Vagina (tissue), 2 donors: ENCODE data around the gene INHBC. TPM values are rescaled to one million over a fixed set of nuclear protein-coding genes. Genes with fewer than 3 reads are reported as not detected.

Experiments
- DNase-seq, 2 donors: peaks; one replicate each; pipeline ENCODE4 v3.0.0-alpha.2; 2017; ENCODE audit errors: extremely low spot score in 2 of 2
- H3K27ac ChIP-seq: fragments of 200-600 bp; sonication (generic); one replicate; pipeline ENCODE4 v1.5.1; 2019
- H3K27me3 ChIP-seq: fragments of 200-600 bp; sonication (generic); one replicate; pipeline ENCODE4 v1.5.1; 2019
- H3K36me3 ChIP-seq, 2 donors: fragments of 200-600 bp; sonication (generic); one replicate each; pipeline ENCODE4 v1.5.1; 2017 to 2019
- H3K4me1 ChIP-seq: fragments of 200-600 bp; sonication (generic); one replicate; pipeline ENCODE4 v1.5.1; 2019
- H3K4me3 ChIP-seq, 2 donors: fragments of 200-600 bp; sonication (generic); 1 replicate in 1 of 2; 2 replicates in 1 of 2; pipeline ENCODE4 v1.5.1; 2016 to 2019
- H3K9me3 ChIP-seq: fragments of 200-600 bp; sonication (generic); one replicate; pipeline ENCODE4 v1.5.1; 2019
- POLR2A ChIP-seq, 2 donors: fragments of 450-650 bp; IDR thresholded peaks; one replicate each; pipeline ENCODE4 v1.6.1; 2017; ENCODE audit warnings: antibody characterized with exemption in 2 of 2, mild to moderate bottlenecking in 2 of 2, moderate library complexity in 2 of 2
- POLR2AphosphoS5 ChIP-seq, 2 donors: sonication (generic); formaldehyde crosslinking; IDR thresholded peaks; one replicate each; pipeline ENCODE4 v1.9.0; 2017; ENCODE audit warnings: antibody characterized with exemption in 2 of 2, mild to moderate bottlenecking in 2 of 2, low read depth in 1 of 2; ENCODE audit not compliant: insufficient read depth in 1 of 2
- intact Hi-C: fragments of 100-400 bp; cut with DNase I; formaldehyde crosslinking; loops from one replicate; pipeline ENCODE4 v1.15.1; 2023
- total RNA-seq: library from RNA; depleted of rRNA; stranded (reverse); fragments of >200 nt; gene quantifications from one replicate; pipeline ENCODE4 v1.2.3, GENCODE V29; 2016
- TF ChIP-seq, protein P1 (sequence below), 3 experiments: fragments of 450-650 bp in 2 of 3; fragments of 200-600 bp in 1 of 3; sonication (generic) in 1 of 3; IDR thresholded peaks; one replicate each; pipeline ENCODE4 v1.5.1; 2017 to 2019; ENCODE audit warnings: antibody characterized with exemption in 3 of 3, mild to moderate bottlenecking in 2 of 3, moderate library complexity in 2 of 3

Gene INHBC
- total RNA-seq, 1 donor from 2014 or later: not detected

DNA sequence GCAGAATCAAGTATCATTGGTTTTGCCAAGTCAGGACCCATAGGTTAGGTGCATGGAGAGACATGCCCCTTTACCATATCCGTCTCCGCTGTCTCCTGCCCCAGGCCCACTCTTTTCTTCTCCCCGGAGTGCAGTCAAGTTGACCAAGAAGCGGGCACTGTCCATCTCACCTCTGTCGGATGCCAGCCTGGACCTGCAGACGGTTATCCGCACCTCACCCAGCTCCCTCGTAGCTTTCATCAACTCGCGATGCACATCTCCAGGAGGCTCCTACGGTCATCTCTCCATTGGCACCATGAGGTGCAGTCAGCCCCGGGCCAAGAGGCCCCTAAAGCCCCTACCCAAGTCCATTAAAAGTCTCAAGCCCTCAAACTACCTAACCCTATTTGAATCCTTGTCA, 30.0 kb downstream of the INHBC start:
- intact Hi-C loops: no loop called here
- Histone ChIP-seq H3K9me3 (no peaks in the 10 kb centered on the region), H3K27me3 (no peaks in the 10 kb centered on the region), H3K27ac (no peak overlapping the region), H3K4me3 (no peak overlapping the region), H3K4me1 (peaks cover 31% of the 10 kb centered on the region), H3K36me3 (no peaks in the 10 kb centered on the region)
- TF ChIP-seq POLR2A (IDR thresholded peaks at IDR 0.05): no peak
- TF ChIP-seq, protein P1, sequence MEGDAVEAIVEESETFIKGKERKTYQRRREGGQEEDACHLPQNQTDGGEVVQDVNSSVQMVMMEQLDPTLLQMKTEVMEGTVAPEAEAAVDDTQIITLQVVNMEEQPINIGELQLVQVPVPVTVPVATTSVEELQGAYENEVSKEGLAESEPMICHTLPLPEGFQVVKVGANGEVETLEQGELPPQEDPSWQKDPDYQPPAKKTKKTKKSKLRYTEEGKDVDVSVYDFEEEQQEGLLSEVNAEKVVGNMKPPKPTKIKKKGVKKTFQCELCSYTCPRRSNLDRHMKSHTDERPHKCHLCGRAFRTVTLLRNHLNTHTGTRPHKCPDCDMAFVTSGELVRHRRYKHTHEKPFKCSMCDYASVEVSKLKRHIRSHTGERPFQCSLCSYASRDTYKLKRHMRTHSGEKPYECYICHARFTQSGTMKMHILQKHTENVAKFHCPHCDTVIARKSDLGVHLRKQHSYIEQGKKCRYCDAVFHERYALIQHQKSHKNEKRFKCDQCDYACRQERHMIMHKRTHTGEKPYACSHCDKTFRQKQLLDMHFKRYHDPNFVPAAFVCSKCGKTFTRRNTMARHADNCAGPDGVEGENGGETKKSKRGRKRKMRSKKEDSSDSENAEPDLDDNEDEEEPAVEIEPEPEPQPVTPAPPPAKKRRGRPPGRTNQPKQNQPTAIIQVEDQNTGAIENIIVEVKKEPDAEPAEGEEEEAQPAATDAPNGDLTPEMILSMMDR (IDR thresholded peaks at IDR 0.05): no peak
- no peak for TF ChIP-seq POLR2AphosphoS5 (IDR thresholded peaks at IDR 0.05; ENCODE audit: insufficient read depth in 1 of 2, low read depth in 1 of 2)
- no peak for DNase-seq

DNA sequence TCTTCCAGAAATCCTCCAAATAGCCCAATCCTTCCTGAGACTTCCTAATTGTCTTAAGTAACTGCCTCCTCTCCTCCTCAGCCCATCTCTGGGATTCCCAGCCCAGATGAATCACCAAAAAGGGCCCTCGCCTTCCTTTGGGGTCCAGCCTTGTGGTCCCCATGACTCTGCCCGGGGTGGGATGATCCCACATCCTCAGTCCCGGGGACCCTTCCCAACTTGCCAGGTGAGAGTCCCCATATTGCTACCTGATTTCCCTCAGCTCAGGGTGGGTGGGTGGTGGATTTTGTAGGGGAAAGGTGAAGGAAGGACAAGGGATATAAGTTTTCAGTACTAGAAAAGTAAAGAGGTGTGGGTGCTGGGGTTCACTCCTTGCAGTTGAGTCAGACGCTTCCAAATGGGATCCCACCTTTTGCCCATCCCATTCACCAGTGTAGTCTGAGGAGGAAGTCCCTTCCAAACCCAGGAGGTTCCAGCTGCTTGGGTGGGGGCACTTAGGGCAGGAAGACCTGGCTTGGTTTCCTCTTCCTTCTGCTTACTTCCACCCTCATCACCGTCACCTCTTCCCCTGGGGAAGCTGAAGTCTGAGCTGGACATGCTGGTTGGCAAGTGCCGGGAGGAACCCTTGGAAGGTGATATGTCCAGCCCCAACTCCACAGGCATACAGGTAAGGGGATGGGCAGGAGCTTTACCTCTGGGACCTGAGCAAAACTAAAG, 30.6 kb downstream of the INHBC start:
- DNase-seq: no peak
- H3K4me3 ChIP-seq: no peak overlapping the region
- intact Hi-C loops: no loop called here
- H3K27me3 ChIP-seq: no peaks in the 10 kb centered on the region
- TF ChIP-seq POLR2AphosphoS5 (IDR thresholded peaks at IDR 0.05; ENCODE audit: insufficient read depth in 1 of 2, low read depth in 1 of 2): no peak
- TF ChIP-seq POLR2A (IDR thresholded peaks at IDR 0.05): no peak
- TF ChIP-seq, protein P1 (IDR thresholded peaks at IDR 0.05): no peak
- peaks cover 28% of the 10 kb centered on the region for H3K4me1 ChIP-seq
- no peaks in the 10 kb centered on the region for H3K9me3 ChIP-seq
- H3K27ac ChIP-seq: no peak overlapping the region
- no peaks in the 10 kb centered on the region for H3K36me3 ChIP-seq

DNA sequence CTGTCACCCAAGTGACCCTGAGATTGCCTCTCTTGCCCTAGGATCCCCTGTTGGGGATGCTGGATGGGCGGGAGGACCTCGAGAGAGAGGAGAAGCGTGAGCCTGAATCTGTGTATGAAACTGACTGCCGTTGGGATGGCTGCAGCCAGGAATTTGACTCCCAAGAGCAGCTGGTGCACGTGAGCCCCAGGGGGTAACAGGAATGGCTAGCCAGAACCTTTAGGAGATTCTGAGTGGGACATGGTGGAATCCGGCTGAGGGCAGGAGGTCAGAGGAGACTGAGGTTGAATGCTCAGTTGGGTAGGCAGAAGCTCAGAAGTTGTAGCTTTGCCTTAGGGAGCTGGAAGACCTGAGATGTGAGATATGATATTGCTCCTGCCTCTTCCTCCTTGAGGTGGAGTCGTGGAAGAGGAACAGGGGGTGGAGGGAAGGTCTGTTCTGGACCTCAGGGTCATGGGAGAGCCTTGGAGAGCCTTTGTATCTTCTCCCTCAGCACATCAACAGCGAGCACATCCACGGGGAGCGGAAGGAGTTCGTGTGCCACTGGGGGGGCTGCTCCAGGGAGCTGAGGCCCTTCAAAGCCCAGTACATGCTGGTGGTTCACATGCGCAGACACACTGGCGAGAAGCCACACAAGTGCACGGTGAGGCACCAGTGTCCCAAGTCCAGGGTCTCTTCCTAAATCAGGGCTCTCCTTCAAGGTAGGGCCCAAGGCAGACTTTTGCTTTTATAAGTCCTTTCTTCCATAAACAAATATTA, 31.3 kb downstream of the INHBC start:
- Histone ChIP-seq H3K4me1 (peaks cover 20% of the 10 kb centered on the region), H3K27ac (no peak overlapping the region), H3K4me3 (no peak overlapping the region), H3K27me3 (no peaks in the 10 kb centered on the region), H3K9me3 (no peaks in the 10 kb centered on the region), H3K36me3 (no peaks in the 10 kb centered on the region)
- TF ChIP-seq POLR2AphosphoS5 (IDR thresholded peaks at IDR 0.05; ENCODE audit: insufficient read depth in 1 of 2, low read depth in 1 of 2): no peak
- TF ChIP-seq, protein P1 (IDR thresholded peaks at IDR 0.05): no peak
- no peak for TF ChIP-seq POLR2A (IDR thresholded peaks at IDR 0.05)
- intact Hi-C loops: no loop called here
- DNase-seq: no peak

DNA sequence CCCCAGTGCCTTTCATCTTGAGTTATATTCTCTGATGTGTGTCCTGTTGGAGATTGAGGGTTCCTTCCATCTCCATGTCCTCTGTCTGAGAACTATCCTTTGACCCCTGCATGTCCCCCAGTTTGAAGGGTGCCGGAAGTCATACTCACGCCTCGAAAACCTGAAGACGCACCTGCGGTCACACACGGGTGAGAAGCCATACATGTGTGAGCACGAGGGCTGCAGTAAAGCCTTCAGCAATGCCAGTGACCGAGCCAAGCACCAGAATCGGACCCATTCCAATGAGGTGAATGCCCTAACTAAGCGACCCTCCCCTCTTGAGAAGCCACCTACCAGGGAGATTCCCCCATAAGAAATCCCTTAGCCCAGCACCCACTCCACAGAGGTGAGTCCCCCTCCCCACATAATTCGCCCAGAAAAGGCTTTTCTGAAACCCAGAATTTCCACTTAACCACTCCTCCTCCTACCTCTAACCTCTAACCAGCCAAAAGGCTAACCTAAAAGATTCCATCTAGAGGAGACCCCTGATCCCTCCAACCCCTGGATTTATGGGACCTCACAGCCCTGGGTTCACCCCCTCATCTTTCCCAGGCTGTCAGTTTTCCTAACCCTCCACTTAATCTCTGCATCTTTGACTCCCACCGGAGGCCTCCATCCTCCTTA, 32.8 kb downstream of the INHBC start:
- Histone ChIP-seq H3K27me3 (no peaks in the 10 kb centered on the region), H3K4me3 (no peak overlapping the region), H3K4me1 (peaks cover 7% of the 10 kb centered on the region), H3K36me3 (no peaks in the 10 kb centered on the region), H3K9me3 (no peaks in the 10 kb centered on the region), H3K27ac (no peak overlapping the region)
- TF ChIP-seq POLR2A (IDR thresholded peaks at IDR 0.05) (no peak), POLR2AphosphoS5 (IDR thresholded peaks at IDR 0.05; ENCODE audit: insufficient read depth in 1 of 2, low read depth in 1 of 2) (no peak)
- TF ChIP-seq, protein P1 (IDR thresholded peaks at IDR 0.05): no peak
- intact Hi-C loops: no loop called here
- DNase-seq: no peak
